Neural crest cell (in vitro differentiated cells): ENCODE data around the gene LILRB2. TPM values are rescaled to one million over a fixed set of nuclear protein-coding genes. Genes with fewer than 3 reads are reported as not detected.
"Not testable (repeated sequence)": the region's sequence is repeated elsewhere in the genome, so short reads cannot be mapped to it uniquely, and the experiment has no call there.

ENCODE experiments used
- DNase-seq: peaks from one replicate; pipeline ENCODE4 v3.0.0; 2021; ENCODE audit warnings: low read depth, mixed read lengths, low spot score
- H3K27ac Mint-ChIP-seq: one replicate; pipeline ENCODE4 v1.8.0; 2021; ENCODE audit warnings: mild to moderate bottlenecking, mixed read lengths; ENCODE audit not compliant: unreplicated experiment
- H3K27me3 Mint-ChIP-seq: 2 replicates; pipeline ENCODE4 v1.8.0; 2021; ENCODE audit warnings: low read depth, mild to moderate bottlenecking, mixed read lengths
- H3K36me3 Mint-ChIP-seq: 2 replicates; pipeline ENCODE4 v1.8.0; 2021; ENCODE audit warnings: low read depth, mild to moderate bottlenecking, mixed read lengths
- H3K4me1 Mint-ChIP-seq: 2 replicates; pipeline ENCODE4 v1.8.0; 2021; ENCODE audit warnings: mixed read lengths
- H3K4me3 Mint-ChIP-seq: one replicate; pipeline ENCODE4 v1.8.0; 2021; ENCODE audit warnings: mild to moderate bottlenecking, mixed read lengths
- H3K9me3 Mint-ChIP-seq: 2 replicates; pipeline ENCODE4 v1.8.0; 2021; ENCODE audit warnings: mixed read lengths
- long read RNA-seq: library from polyadenylated mRNA; unstranded; transcript quantifications from one replicate; pipeline ENCODE4 v2.0.0, GENCODE V29; 2020
- total RNA-seq: library from RNA; stranded (reverse); gene quantifications from 2 replicates; pipeline ENCODE4 v1.2.1, GENCODE V29; 2021
- TF ChIP-seq, protein P1 (sequence below): fragments of 200-600 bp; sonication (generic); conservative IDR thresholded peaks from 2 replicates; pipeline ENCODE4 v1.5.0; 2021; ENCODE audit warnings: antibody characterized with exemption, mild to moderate bottlenecking

LILRB2 gene
- total RNA-seq: not detected in 2 replicates
- long read RNA-seq: 0 reads

- no peaks in the 10 kb centered on the region for H3K9me3 Mint-ChIP-seq
- no peaks in the 10 kb centered on the region for H3K36me3 Mint-ChIP-seq
- no peak within 1 kb of the TSS for H3K27ac Mint-ChIP-seq
- TF ChIP-seq, protein P1, sequence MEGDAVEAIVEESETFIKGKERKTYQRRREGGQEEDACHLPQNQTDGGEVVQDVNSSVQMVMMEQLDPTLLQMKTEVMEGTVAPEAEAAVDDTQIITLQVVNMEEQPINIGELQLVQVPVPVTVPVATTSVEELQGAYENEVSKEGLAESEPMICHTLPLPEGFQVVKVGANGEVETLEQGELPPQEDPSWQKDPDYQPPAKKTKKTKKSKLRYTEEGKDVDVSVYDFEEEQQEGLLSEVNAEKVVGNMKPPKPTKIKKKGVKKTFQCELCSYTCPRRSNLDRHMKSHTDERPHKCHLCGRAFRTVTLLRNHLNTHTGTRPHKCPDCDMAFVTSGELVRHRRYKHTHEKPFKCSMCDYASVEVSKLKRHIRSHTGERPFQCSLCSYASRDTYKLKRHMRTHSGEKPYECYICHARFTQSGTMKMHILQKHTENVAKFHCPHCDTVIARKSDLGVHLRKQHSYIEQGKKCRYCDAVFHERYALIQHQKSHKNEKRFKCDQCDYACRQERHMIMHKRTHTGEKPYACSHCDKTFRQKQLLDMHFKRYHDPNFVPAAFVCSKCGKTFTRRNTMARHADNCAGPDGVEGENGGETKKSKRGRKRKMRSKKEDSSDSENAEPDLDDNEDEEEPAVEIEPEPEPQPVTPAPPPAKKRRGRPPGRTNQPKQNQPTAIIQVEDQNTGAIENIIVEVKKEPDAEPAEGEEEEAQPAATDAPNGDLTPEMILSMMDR: no peak
- no peak within 1 kb of the TSS for H3K4me3 Mint-ChIP-seq
- H3K27me3 Mint-ChIP-seq: peaks cover 45% of the 10 kb centered on the region
- DNase-seq: no peak
- H3K4me1 Mint-ChIP-seq: no peaks in the 10 kb centered on the region
Measured at GRCh38 chr19:54281007-54281728, at the start of gene LILRB2. Gene LILRB2 (minus strand): TSS chr19:54281110. CDS start chr19:54280496, 614 bp downstream.

GRCh38 chr19:54329476-54330165 lies 48.7 kb upstream of the LILRB2 start:
- Mint-ChIP-seq H3K27me3 (peaks cover 19% of the 10 kb centered on the region), H3K4me3 (no peak overlapping the region), H3K9me3 (peaks cover 3% of the 10 kb centered on the region), H3K36me3 (no peaks in the 10 kb centered on the region), H3K4me1 (no peaks in the 10 kb centered on the region), H3K27ac (no peak overlapping the region)
- DNase-seq: no peak
- TF ChIP-seq, protein P1: no peak

GRCh38 chr19:54328781-54329180 lies 47.9 kb upstream of the LILRB2 start:
- not testable (repeated sequence) for H3K4me1 Mint-ChIP-seq, H3K36me3 Mint-ChIP-seq, H3K9me3 Mint-ChIP-seq, DNase-seq, H3K27ac Mint-ChIP-seq, H3K4me3 Mint-ChIP-seq
- peaks cover 28% of the 10 kb centered on the region for H3K27me3 Mint-ChIP-seq

GRCh38 chr19:54325631-54326030 lies 44.7 kb upstream of the LILRB2 start:
- TF ChIP-seq, protein P1: no peak
- no peak overlapping the region for H3K4me3 Mint-ChIP-seq

GRCh38 chr19:54325194-54325621 lies 44.3 kb upstream of the LILRB2 start:
- H3K27ac Mint-ChIP-seq: no peak overlapping the region
- peak; percentile 59 for DNase-seq
- H3K4me3 Mint-ChIP-seq: no peak overlapping the region
- no peaks in the 10 kb centered on the region for H3K36me3 Mint-ChIP-seq
- no peaks in the 10 kb centered on the region for H3K4me1 Mint-ChIP-seq
- H3K27me3 Mint-ChIP-seq: peaks cover 48% of the 10 kb centered on the region
- H3K9me3 Mint-ChIP-seq: peaks cover 13% of the 10 kb centered on the region
- TF ChIP-seq, protein P1: peak; percentile 90

More at GRCh38 chr19:54325631-54326030, 44.7 kb upstream of the LILRB2 start:
- peaks cover 10% of the 10 kb centered on the region for H3K9me3 Mint-ChIP-seq
- H3K4me1 Mint-ChIP-seq: no peaks in the 10 kb centered on the region
- no peak overlapping the region for H3K27ac Mint-ChIP-seq
- no peaks in the 10 kb centered on the region for H3K36me3 Mint-ChIP-seq
- peaks cover 44% of the 10 kb centered on the region for H3K27me3 Mint-ChIP-seq
- DNase-seq: no peak

- no peak overlapping the region for H3K4me3 Mint-ChIP-seq
- TF ChIP-seq, protein P1: no peak
- no peak overlapping the region for H3K27ac Mint-ChIP-seq
- no peaks in the 10 kb centered on the region for H3K4me1 Mint-ChIP-seq
- no peaks in the 10 kb centered on the region for H3K36me3 Mint-ChIP-seq
- peaks cover 14% of the 10 kb centered on the region for H3K9me3 Mint-ChIP-seq
- peaks cover 56% of the 10 kb centered on the region for H3K27me3 Mint-ChIP-seq
- DNase-seq: no peak
Measured at GRCh38 chr19:54324071-54324470, 43.2 kb upstream of the LILRB2 start.
